Activated CD4-positive, alpha-beta T cell treated with anti-CD3 and anti-CD28 coated beads, Interleukin-2, amount 50 U/mL, for 48 hours (primary cell): ENCODE measurements around the gene ERBB2.
"Not testable (repeated sequence)": the region's sequence is repeated elsewhere in the genome, so short reads cannot be mapped to it uniquely, and the experiment has no call there.

ENCODE experiments used
- DNase-seq, 2 experiments: peaks; one replicate each; pipeline ENCODE4 v3.0.0-alpha.2; 2020

Gene ERBB2

DNA sequence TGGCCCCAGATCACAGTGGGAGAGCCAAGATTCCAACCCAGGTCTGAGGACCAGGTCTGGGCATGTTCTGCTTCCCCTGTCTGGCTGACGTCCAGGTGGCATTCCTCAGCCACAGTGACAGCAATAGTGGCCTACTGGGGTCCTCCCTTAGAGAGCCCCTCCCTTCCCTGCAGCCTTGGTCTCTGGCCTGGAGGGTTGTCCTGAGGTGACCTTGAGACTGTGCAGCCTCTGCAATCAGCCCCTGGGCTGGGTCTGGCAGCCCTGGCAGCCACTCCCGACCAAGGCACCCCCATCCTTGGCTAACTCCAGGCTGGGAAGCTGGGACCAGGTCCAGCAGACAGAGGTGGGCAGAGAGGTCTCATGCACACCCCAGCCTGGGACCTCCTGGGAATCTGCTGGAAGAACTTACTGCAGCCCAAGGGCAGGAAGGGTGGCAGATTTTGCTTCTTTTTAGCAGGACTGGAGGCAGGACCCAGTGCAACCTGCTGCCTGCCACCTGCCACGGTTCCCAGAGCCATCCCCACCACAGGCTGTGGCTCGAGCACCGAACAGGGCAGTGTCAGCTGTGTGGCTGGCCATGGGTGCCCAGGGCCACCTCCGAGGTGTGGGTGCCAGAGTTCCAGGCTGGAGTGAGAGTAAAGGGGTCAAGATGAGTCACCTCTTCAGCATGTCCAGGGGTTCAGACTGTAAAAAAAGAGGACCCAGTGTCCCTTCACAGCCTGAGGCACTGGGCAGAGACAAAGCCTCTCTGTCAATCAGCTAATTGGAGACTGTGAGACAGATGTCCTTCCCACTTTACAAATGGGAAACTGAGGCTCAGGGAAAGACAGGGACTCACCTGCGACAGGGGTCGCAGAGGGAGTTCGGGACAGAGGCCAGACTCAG lies 50.5 kb downstream of the ERBB2 start:
- no peak for DNase-seq

DNA sequence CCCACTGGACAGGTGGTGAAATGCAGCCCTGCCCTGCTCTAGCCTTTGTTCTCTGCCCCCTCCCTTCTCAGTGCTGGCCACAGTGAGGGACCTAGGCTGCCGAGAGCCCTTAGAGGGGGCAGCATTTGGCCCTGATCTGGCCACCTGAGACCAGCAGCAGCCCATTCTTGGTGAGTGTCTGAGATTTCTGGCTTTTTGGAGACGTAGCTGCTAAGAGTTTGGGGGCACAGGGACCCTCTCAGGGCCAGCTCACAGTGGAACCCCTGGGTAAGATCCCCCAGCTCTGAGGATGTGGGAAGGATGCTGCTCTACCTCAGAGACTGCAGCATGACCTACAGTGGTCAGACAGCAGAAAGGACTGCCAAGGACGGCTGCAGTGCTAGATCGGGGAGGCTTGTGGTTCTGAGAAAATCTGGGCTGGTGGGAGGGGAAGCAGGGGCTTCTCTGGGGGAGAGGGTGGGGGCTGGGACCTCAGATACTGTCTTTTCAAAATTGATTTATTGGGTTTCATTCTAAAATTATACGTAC lies 51.2 kb downstream of the ERBB2 start:
- DNase-seq = no peak

DNA sequence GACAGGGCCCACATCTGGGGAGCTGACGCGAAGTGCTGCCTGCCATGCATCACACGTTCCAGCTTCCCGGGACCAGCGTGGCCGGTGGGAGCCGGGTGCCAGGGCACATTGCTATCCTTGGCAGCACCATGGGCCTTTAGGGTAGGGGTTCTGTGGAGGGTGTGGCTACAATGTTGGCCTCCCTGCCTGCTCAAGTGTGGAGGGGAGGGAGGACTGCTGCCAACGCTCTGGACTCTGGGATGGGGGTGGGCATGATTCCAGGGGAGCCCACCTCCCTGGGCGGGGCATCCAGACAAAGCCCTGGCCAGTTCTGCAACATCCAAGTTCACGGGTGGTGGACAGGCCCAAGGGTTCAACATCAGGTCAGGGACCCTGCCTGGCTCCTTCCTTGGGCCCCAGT lies 51.8 kb downstream of the ERBB2 start:
- DNase-seq = peak in 1 of 2 experiments; percentile 37

DNA sequence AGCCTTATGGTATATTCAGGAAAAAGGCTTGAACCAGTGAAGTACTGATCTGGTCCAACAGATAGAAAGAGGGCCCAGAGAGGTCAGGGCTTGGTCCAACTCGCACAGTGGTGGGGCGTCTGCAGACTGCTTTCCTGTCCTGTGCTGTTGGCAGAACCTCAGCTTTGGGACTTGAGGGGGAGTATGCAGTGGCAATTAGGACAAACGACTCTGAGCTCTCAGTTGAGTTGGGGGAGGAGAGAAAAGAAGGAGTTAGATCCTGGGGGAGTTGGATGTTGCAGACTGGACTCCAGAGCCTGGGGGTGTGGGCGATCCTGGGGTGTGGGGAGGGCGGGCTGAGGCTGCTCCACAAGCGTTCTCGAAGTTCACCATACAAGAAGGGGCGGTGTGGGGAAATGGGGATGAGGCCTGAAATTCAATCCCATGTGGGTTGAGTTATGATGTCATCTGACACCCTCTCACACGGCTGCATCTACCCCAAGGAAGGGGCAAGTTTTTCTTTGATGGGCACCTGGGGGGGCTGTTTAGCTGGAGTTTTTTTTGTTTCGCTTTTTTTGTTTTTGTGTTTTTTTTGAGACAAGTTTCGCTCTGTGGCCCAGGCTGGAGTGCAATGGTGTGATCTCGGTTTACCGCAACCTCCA lies 52.5 kb downstream of the ERBB2 start:
- DNase-seq = no peak

DNA sequence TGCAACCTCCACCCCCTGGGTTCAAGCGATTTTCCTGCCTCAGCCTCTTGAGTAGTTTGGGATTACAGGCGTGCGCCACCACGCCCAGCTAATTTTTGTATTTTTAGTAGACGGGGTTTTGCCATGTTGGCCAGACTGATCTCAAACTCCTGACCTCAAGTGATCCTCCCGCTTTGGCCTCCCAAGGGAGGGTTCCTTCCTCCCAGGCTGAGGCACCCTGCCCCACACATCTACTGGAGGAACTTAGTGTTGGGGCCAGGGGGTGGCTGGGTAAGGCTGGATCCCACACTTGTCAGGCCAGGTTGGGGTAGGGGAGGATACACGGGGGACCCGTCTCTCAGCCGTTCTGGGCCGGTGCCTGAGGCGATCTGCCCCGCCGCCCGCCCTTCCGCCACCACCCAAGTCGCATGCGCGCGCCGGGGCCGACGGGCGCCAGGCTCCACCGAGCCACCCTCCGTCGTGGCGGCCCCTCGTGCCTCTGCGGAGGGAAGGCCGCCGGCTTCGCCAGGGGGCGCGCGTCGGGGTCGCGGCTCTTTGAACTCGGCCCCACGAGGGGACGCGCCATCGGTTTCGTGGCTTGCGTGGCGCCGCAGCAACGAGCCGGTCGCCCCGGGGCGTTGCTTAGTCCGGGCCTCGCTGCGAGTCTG lies 53.8 kb downstream of the ERBB2 start:
- DNase-seq = no peak

DNA sequence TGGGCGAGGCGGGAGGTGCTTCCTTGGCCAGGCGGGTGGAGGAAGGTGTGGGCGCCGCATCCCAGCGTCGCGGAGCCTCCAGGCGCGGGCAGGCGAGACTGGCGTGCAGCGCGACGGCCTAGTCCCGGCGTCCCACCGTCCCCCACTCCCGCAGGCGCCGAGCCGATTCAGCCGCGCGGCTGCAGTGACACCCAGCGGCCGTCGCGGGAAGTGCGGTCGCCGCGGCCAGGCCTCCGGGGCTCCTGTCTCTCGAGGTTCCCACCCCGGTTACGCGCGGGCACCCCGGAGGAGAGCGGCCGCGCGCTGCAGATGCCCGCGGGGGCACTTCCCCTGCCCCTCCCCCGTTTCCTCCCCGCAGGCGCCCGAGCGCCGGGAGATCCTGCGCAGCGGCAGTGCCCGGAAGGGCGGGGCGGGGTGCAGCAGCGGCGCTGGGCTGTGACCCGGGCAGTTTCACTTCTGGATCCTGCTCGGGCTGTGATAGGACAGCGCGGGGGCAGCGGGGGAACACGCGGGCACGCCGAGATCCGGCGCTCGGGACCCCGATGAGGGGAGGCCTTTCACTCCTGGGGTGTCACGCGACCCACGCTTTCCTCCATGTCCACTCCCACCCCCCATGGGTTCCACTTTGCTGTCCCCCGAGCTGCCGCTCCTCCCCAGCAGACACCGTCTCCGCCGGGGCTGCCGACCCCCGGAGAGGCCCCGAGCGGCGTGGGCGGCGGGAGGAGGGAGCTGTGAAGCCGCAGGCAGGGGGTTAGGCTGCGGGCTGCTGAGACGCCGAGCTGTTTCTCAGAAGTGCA lies 54.5 kb downstream of the ERBB2 start:
- DNase-seq = peak; percentile 93 to 95

DNA sequence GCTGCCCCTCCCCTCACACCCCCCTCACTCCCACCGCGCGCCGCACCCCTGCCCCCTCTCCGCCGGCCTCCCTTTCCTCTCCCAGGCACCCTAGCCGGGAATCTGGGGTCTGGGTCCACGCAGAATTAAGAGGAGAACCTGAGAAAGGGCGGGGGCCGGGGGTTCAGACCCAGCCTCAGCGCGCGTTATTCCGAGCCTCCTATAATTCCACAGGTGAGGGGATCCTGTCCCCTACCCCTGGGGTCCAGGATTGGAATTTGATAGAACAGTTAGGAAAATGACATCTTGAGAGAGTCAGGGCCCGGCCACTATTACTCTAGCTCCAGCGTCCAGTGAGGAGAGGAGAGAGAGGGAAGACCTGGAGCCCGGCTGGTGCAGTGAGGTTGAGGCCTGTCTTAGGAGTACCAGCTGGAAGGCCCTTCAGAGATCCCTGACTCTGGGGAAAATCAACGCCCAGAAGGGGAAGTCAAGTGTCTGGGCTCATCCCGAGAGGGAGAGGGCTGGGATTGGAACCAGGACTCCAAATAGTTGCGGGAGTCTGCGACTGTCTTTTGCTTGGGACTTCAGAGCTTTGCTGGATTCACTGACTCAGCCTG lies 55.2 kb downstream of the ERBB2 start:
- DNase-seq = peak; percentile 34 to 40

DNA sequence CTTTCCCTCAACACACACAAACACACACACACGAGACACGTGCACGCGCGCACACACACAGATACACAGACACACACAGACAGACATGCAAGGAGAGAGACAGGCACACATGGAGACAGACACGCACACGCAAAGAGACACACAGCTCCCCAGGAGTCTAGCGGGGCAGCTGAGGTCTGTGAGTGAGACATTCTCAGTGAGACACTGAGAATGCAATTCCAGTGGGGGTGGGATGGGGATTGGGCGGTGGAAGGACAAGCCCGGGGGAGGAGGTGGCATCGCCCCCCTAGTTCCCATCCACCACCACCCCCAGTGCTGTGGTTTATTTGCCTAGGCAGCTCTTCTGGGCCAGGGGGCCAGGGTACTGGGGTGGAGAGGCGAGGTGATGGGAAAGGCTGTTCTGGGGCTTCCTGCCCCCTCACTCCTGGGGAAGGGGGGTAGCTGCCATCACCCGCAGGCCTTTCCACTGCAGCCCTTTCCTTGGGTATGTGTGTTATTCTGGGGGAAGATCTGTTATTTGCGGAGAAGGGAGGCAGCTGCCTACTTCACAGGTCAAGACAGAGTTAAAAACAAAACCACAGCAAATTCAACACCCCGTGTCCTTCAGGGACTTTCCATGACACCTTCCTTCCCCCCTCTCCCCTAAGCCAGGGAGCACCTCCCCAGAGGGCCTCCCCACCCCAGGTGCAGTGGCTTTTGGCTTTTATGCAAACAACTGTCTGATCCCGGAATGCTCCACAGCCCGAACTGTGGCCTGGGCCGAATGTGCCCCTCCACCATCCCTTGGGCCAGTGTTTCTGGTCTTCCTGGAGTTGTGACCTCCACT lies 55.9 kb downstream of the ERBB2 start:
- peak; percentile 54 to 59 for DNase-seq

DNA sequence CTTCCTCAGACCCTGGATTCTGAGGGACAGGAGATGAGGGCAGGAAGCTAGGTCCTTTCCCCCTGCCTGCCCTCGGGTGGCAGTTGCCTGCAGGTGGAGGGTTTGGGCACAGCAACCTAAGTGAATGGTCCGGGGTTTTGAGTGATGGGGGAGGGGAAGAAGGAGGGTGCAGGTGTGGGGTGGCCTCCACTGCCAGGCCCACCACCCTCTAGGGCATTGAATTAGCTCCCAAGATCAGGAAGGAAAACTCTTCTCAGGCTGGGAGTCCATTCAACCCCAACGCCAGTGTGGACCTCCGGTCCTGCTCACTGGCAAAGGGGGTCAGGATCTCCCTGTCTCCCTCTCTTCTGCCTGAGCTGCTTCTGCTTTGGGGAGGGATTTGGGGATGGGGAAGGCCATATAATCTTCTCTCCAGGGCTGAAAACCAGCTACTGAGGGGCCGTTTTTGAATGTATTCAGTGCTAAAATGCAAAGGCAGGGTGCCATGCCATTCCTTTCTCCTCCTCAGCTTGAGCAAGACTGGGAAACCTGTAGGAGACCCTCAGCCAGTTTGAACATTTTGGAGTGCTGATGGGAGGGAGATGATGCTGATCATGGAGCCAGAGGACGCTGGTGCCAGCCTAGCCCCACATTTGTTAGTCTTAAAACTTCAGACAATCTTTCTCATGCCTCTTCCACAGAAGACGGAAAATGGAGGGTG lies 56.7 kb downstream of the ERBB2 start:
- DNase-seq = peak in 1 of 2 experiments; percentile 30

DNA sequence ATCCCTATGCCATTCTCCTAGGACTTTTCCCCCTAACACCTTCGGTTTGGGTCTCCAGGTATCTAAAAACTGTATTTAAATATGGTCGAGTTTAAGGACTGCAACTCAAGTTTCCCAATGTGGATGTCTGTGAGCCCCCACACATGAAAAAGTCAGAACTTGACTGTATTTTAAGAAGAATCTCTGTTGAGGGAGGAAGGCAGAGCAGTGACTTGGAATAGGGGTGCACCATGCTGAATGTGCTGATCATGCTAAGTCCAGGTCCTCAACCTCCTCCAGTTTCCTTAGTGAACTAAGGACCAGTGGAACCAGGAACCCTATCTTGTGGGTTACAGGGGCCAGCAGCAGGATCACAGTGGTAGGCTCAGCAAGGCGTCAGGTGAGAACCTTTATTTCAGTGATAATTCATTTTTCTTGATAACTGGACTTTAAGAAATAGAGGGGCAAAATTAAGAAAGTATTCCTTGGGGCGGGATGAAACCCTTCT lies 57.4 kb downstream of the ERBB2 start:
- no peak for DNase-seq

DNA sequence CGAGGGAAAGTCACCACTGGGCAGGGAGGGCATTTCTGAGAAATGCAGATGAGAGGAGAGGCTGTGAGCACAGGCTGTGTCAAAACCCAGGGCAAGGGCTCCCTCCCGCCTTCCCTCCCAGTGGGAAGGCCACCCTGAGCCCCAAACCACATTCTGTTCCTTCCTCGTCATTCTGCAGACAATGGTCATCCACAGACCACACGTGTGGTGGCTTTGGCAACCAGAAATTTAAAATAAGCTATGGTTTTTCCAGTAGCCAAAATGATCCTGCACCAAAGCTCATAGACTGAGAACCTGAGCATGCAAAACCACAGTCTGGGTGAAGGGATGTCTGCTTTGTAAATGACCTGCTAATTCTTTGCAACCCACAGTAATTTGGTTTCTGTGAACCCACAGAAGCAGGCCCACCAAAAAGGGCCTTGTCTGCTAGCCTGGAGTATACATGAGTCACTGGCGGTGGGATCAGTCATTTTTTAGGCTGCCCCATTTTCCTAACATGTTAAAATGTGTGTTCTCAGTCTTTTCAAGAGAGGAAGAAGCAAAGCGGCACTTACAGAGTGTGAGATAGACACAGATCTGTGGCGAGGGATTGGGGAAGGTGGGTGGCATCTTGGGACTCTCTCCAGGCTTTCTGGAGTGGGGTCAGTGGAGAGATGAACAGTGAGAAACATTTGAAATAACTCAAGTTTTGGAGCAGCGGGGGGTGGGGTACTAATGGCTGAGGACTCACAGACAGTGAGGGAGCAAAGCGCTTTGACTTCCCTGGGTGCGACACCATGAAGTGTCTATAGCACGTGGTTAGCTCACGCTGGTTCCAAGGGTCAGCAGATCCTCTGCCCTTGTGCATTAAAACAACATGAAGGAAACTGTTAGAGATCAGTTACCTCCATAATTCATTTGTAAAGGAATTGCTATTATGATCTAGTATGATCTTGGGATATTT lies 58.3 kb downstream of the ERBB2 start:
- DNase-seq = peak; percentile 65 to 77

DNA sequence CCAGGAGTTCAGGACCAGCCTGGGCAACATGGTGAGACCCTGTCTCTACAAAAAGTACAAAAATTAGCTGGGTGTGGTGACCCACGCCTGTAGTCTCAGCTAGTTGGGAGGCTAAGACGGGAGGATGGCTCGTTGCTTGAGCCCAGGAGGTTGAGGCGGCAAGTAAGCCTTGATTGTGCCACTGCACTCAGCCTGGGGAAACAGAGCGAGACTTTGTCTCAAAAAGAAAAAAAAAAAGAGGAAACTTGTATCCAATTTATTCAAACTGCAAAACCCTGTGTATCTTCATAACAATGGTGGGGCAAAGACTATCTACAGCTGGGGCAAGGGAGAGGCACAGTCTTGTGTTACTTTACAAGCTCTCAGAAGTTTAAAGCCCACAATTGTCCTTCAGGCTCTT lies 59.3 kb downstream of the ERBB2 start:
- DNase-seq = no peak

DNA sequence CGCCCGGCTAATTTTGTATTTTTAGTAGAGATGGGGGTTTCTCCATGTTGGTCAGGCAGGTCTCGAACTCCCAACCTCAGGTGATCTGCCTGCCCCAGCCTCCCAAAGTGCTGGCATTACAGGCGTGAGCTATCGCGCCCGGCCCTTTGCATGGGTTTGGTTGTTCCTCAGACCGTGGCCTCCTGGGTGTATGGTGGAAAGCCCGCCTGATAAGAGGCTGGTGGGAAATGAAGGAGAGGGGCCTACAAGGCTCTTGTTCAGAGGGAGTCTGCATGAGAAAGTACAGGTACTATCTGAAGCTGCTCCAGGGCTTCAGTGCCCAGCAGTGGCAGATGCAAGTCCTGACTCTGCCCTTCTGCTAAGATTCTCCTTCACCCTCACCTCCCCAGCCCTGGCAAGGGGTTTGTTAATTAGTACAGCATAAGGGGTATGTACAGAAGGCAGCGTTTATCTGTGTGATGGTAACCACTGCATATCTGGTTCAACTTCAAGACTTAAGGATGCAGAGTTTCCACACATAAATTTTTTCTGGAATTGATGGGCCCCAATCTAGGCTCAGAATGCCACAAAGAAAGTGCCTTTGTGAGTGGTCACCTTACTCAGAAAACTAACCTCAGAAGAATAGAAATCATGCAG lies 62.1 kb downstream of the ERBB2 start:
- DNase-seq = no peak

DNA sequence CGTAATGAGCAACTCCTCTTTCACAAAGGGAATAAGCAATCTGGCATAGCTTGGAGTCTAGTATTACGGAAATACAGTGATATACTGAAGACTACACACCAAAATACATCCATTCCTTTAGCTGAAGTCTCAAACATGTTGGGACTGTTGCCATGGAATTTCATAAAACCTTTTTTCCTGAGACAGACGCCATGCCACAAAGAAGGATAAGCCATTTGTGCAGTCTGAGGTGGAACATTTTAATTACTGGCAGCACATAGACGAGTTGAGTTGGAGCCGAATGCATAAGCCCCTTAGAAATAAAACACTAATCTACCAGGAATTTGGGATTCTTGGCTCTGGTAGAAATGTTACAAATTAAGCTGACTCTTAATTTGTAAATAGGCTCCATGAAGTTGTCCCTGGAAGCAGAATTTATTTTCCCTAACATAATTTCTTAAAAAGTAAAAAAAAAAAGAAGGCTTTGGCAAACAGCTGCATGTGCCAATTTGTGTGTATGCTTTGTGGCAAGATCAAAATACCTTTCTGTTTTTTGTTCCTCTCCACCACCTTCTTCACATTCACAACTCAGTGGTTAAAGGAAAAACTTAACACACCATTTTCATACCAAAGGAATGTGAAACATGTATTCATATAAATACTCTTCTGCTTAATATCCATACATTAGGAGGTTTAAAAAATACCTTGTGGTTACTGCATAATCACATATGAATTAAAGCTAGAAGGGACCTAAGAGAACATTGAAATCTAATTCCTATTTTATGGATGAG lies 63.4 kb downstream of the ERBB2 start:
- DNase-seq = no peak

DNA sequence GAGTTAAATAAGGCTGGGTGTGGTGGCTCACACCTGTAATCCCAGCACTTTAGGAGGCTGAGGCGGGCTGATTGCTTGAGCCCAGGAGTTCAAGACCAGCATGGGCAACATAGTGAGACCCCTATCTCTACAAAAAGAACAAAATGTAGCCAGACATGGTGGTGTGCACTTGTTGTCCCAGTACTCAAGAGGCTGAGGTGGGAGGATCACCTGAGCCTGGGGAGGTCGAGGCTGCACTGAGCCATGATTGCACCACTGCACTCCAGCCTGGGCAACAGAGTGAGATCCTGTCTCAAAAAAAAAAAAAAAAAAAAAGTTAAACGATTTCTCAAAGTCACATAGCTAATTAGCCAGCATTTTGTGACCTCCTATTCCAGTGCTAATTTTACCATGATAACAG lies 64.3 kb downstream of the ERBB2 start:
- not testable (repeated sequence) for DNase-seq

DNA sequence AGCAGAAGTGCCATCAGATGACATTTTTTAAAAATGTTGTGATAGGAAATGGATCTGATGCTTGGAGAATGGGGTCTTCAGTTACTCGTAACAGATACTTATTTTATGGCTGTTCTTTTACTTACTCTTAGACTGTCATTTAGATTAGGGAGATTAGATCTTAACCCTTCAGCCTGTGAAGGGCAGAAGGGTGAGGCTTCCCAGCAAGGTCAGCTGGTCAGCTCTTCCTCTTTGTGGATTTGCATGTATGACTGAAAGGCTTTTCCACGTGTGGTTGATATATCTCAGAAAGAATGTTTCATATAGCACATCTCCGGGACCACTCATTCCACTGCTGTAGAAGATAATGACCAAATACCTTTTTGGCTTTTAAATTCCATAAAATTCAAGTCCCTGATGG lies 65.3 kb downstream of the ERBB2 start:
- DNase-seq = no peak

DNA sequence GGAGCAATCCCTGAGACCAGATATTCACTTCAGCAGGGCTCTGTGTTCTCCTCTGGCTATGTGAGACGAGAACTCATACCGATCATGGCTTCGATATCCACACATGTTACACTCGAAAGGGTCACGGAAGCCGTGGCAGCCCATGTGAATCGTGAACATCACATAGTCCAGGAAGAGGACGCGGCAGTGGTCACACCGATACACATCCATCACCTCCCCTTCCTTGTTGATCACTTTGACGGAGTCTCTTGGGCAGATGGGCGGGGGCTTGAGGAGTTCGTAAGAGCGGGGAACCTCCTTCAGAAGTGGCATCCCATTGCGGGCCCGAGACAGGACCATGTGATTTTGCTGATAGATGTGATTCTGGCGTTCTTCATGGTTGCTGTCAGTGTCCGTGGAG lies 65.9 kb downstream of the ERBB2 start:
- DNase-seq = no peak

DNA sequence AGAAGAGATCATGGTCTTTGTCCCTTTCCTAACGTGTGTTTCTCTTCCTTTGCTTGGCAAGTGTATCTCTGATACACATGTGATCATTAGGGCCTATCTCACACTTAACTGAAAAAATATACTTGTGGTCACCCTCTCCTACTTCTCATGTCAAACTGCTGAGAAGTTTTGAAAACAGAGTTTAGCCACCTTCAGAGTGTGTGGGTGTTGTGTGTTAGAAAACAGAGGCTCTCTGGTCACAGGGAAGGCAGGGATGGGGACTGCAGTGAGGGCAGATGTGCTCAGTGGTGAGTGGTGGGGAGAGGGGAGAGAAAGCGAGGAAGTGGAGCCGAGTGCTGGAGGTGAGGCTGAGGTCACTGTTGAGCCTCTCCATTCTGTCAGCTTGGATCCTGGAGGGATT lies 67.3 kb downstream of the ERBB2 start:
- peak in 1 of 2 experiments; percentile 42 for DNase-seq
